K562 (cell line): ENCODE data around the gene TFF2. TPM values are rescaled to one million over a fixed set of nuclear protein-coding genes. Genes with fewer than 3 reads are reported as not detected.

ENCODE experiments used
- ATAC-seq: fragments of 200-7000 bp; cut with Tn5 transposase; 3 replicates; pipeline ENCODE4 v1.9.1; 2020; ENCODE audit warnings: moderate library complexity
- BruUV-seq: library from RNA; stranded (reverse); fragments of 400-500 nt; replicated peaks from 2 replicates; lab custom pipeline; 2021; lab: Mats Ljungman, UMichigan
- CTCF ChIA-PET: fragments of 300-600 bp; formaldehyde crosslinking; extraction: SDS; loops from one replicate; lab custom pipeline; 2021; ENCODE audit warnings: low intra/inter-chr PET ratio; lab: Yijun Ruan, JAX
- POLR2A ChIA-PET: fragments of 300-600, 350-650 bp; sonication (Branson Sonifier 250); formaldehyde crosslinking; extraction: SDS; loops from one replicate; lab custom pipeline; 2021; ENCODE audit warnings: antibody characterized with exemption, inconsistent platforms; lab: Yijun Ruan, JAX
- DNase-seq, 4 experiments: peaks; one replicate each; pipeline versions ENCODE4 v3.0.0 to v3.0.0-alpha.2; 2011 to 2018; ENCODE audit warnings: low spot score in 3 of 4, mixed read lengths in 3 of 4; ENCODE audit errors: extremely low read depth in 1 of 4
- FAIRE-seq: peaks from 2 replicates; lab custom pipeline; 2011; peaks lifted over from hg19 to GRCh38; lab: Jason Lieb, UNC
- H2AFZ ChIP-seq: 2 replicates; pipeline ENCODE4 v1.6.0; 2011; ENCODE audit warnings: low read depth, low read length, control low read depth, inconsistent platforms
- H3K27ac ChIP-seq: fragments of 200-600 bp; 3 replicates; pipeline ENCODE4 v1.8.0; 2011; ENCODE audit warnings: low read depth, mild to moderate bottlenecking, control low read depth, inconsistent platforms, low read length, moderate library complexity, mixed read lengths; ENCODE audit errors: extremely low read depth
- H3K27me3 ChIP-seq, 2 experiments: fragments of 300-600 bp in 1 of 2; 2 replicates in 1 of 2; 3 replicates in 1 of 2; pipeline versions ENCODE4 v1.6.0 to v1.8.0; 2011; ENCODE audit warnings: inconsistent platforms in 2 of 2, low read length in 2 of 2, mild to moderate bottlenecking in 1 of 2, mixed read lengths in 1 of 2, moderate library complexity in 1 of 2; ENCODE audit not compliant: control insufficient read depth in 2 of 2, insufficient read depth in 2 of 2
- H3K36me3 ChIP-seq: fragments of 300-600 bp; 3 replicates; pipeline ENCODE4 v1.8.0; 2011; ENCODE audit warnings: mild to moderate bottlenecking, low read length, inconsistent platforms; ENCODE audit not compliant: control insufficient read depth, insufficient read depth
- H3K4me1 ChIP-seq, 2 experiments: fragments of 200-600 bp in 1 of 2; replicated peaks in 1 of 2; 2 replicates in 1 of 2; 3 replicates in 1 of 2; pipeline versions ENCODE4 v1.5.1 to v1.8.0; 2011; ENCODE audit warnings: inconsistent platforms in 2 of 2, low read length in 2 of 2, mild to moderate bottlenecking in 1 of 2, mixed read lengths in 1 of 2, moderate library complexity in 1 of 2; ENCODE audit not compliant: control insufficient read depth in 2 of 2, insufficient read depth in 2 of 2
- H3K4me2 ChIP-seq: 2 replicates; pipeline ENCODE4 v1.6.1; 2011; ENCODE audit warnings: low read length, control low read depth, inconsistent platforms, mixed read lengths; ENCODE audit not compliant: insufficient read depth
- H3K4me3 ChIP-seq: fragments of 200-600 bp; sonication (generic), shearing (Covaris generic); 2 replicates; pipeline ENCODE4 v1.5.1; 2016; ENCODE audit warnings: control low read depth, inconsistent platforms
- H3K79me2 ChIP-seq: fragments of 200-600 bp; 3 replicates; pipeline ENCODE4 v1.8.0; 2011; ENCODE audit warnings: low read length, inconsistent platforms; ENCODE audit not compliant: control insufficient read depth, insufficient read depth
- H3K9ac ChIP-seq, 2 experiments: 2 replicates each; pipeline versions ENCODE4 v1.6.0 to v1.6.1; 2011; ENCODE audit warnings: low read depth in 2 of 2, low read length in 2 of 2, control low read depth in 1 of 2, inconsistent platforms in 1 of 2, mild to moderate bottlenecking in 1 of 2, mixed read lengths in 1 of 2; ENCODE audit not compliant: insufficient read depth in 1 of 2
- H3K9me1 ChIP-seq: one replicate; pipeline ENCODE4 v1.6.0; 2011; ENCODE audit warnings: inconsistent platforms, mild to moderate bottlenecking, low read length, moderate library complexity; ENCODE audit not compliant: control insufficient read depth, insufficient read depth
- H3K9me3 ChIP-seq: replicated peaks from 2 replicates; pipeline ENCODE4 v1.5.1; 2011; ENCODE audit warnings: low read depth, low read length, inconsistent platforms; ENCODE audit not compliant: control insufficient read depth, insufficient read depth
- H4K20me1 ChIP-seq: replicated peaks from 2 replicates; pipeline ENCODE4 v1.6.1; 2011; ENCODE audit warnings: low read length, inconsistent platforms, mixed read lengths; ENCODE audit not compliant: control insufficient read depth, insufficient read depth
- HIVEP1 ChIP-seq: fragments of 250-450 bp; sonication (Bioruptor Pico); IDR thresholded peaks from 2 replicates; pipeline ENCODE4 v1.4.0; 2020; ENCODE audit warnings: mild to moderate bottlenecking
- ZBTB40 ChIP-seq, 2 experiments: fragments of 450-650 bp in 1 of 2; sonication (generic) in 1 of 2; formaldehyde crosslinking in 1 of 2; IDR thresholded peaks; 2 replicates each; pipeline versions ENCODE4 v1.7.1 to v1.9.0; 2016 to 2022; ENCODE audit warnings: inconsistent platforms in 1 of 2, mild to moderate bottlenecking in 1 of 2, missing genetic modification reagents in 1 of 2
- ZNF316 ChIP-seq: fragments of 450-650 bp; IDR thresholded peaks from 2 replicates; pipeline ENCODE4 v1.6.1; 2016
- WGBS: fragments of 100-300 bp; shearing (Covaris generic); methylation state at CpG from one replicate; pipeline ENCODE4 v1.1.6; 2016; ENCODE audit warnings: low coverage, mixed read lengths; ENCODE audit not compliant: insufficient coverage; ENCODE audit errors: missing lambda C conversion rate; 5-methylcytosine and 5-hydroxymethylcytosine counted together
- in situ Hi-C: fragments of 300-500 bp; cut with MboI; formaldehyde crosslinking; loops from 4 replicates; pipeline ENCODE4 v1.15.0; 2018; ENCODE audit warnings: inconsistent platforms, mixed read lengths
- intact Hi-C: fragments of 100-400 bp; cut with micrococcal nuclease; formaldehyde crosslinking; loops from 2 replicates; pipeline ENCODE4 v1.14.2; 2022
- polyA plus RNA-seq, 8 experiments: library from polyadenylated mRNA; depleted of rRNA in 4 of 8; stranded (reverse) in 5 of 8; unstranded in 3 of 8; fragments of >200 nt; fragmentation: Nextera tagmentation in 2 of 8; fragmentation: Illumina TruSeq in 1 of 8; extraction: Ambion mirVana in 2 of 8; extraction: Trizol in 1 of 8; gene quantifications; 2 replicates each; pipeline versions ENCODE4 v1.2.1 to v1.2.3, GENCODE V29; 2011 to 2014; ENCODE audit warnings: inconsistent platforms in 1 of 8, missing spikeins in 1 of 8
- total RNA-seq, 7 experiments: library from RNA; depleted of rRNA in 6 of 7; stranded (reverse); fragments of >200 nt in 6 of 7; fragmentation: Illumina TruSeq in 2 of 7; extraction: Trizol in 2 of 7; gene quantifications; 2 replicates each; pipeline versions ENCODE4 v1.2.1 to v1.2.3, GENCODE V29; 2011 to 2021; ENCODE audit warnings: low replicate concordance in 1 of 7

Gene TFF2
- total and polyA plus RNA-seq, 9 of the 15 experiments (the other 6 are each of a cell fraction or from before 2014, with no cell fraction given), result not detected

GRCh38 chr21:42393443-42393950, 42.7 kb upstream of the TFF2 start:
- peaks cover 15 to 22% of the 10 kb centered on the region in 2 experiments; a peak in 3 of 5 replicates for H3K4me1 ChIP-seq
- no peaks in the 10 kb centered on the region for H3K9me1 ChIP-seq
- no peaks in the 10 kb centered on the region for H3K9me3 ChIP-seq
- H2AFZ ChIP-seq, result peak overlapping the region; percentile 51
- DNase-seq, result no peak
- intact Hi-C loops, result no loop called here
- H3K9ac ChIP-seq, result no peak overlapping the region
- POLR2A ChIA-PET, result interaction anchor here (0.7 to 2.8 kb wide), 3 partner anchors 10 to 421 kb away, joined by 3 to 13 read pairs (median 4); partner anchors contain the start of gene UBASH3A
- BruUV-seq, result no TSS peak
- no peak overlapping the region for H3K4me2 ChIP-seq
- no peaks in the 10 kb centered on the region for H3K79me2 ChIP-seq
- CTCF ChIA-PET, result no interaction called here
- no peaks in the 10 kb centered on the region for H3K36me3 ChIP-seq
- FAIRE-seq, result no peak
- in situ Hi-C loops, result no loop called here
- 37% methylated on average over 8 of the region's 8 CpGs for WGBS
- no peak overlapping the region for H3K4me3 ChIP-seq
- ATAC-seq, result no peak
- H4K20me1 ChIP-seq, result no peaks in the 10 kb centered on the region
- TF ChIP-seq ZBTB40 (IDR thresholded peaks at IDR 0.05) (peak; percentile 95), ZBTB40 (CRISPR knock-in tag; IDR thresholded peaks at IDR 0.05) (peak; percentile 92), HIVEP1 (no peak), ZNF316 (no peak)
- H3K27me3 ChIP-seq, result peaks cover 7 to 8% of the 10 kb centered on the region in 2 experiments
- H3K27ac ChIP-seq, result no peak overlapping the region
